Stimulated activated CD8-positive, alpha-beta memory T cell treated with anti-CD3 and anti-CD28 coated beads, Interleukin-12 subunit alpha, Interleukin-12 subunit beta, amount 100 ng/mL, for 1 hour (primary cell): ENCODE data around the gene CEL.

Experiments used
- DNase-seq: peaks from one replicate; pipeline ENCODE4 v3.0.0-alpha.2; 2020; ENCODE audit warnings: low read depth

Gene CEL

DNA sequence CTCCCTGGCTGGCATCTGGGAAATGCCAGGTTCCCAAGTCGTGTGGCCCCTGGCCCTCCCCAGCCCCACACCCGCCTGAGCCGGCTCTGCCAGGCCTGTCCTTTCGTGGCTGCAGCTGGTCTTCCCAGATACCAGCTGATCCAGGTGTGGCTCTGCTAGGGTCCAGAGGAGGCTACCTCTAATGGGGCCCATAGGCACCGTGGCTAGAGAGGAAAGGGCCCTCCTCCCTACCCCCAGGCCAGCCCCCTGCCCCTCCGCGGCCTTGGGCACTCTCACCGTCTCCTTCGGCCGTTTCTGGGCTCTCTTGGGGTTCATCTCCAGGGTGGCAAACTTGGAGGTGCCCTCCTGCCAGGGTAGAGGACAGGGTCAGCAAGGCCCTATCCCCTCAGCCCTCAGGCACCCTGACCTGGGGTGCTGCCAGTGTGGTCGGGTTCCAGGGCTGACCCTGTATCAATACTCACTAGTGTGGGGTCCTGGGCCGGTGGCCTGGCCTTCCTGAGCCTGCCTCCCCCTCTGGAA, 42.3 kb downstream of the CEL start:
- no peak for DNase-seq

DNA sequence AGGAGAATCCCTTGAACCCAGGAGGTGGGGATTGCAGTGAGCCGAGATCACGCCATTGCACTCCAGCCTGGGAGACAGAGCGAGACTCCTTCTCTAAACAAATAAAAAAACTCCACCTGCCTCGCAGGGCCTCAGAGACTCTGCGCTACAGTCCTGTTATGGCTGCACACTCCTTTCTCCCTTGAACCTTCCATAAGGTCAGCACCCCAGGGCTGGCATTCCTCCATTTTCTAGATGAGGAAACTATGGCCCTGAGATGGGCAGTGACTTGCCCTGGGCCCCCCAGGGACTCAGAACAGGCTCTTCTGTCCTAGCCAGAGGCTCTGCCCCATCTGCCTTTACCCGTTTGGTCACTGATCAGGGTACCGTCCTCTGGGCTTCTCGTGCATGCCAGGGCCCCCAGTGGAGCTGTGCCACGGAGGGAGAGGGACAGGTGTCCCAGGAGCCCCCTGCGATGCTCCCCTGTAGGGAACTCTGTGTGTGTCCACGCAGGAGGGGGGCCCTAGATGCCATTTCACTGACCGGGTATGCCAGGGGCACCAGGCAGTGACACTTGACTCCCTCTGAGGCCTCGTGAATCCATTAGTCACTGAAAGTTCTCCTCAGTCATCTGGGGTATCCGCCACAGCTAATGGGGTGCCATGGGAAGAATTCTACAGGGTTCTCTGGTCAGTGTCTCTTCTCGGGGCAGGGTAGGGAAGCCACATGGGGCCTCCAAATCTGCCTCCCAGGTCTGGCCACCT, 43.1 kb downstream of the CEL start:
- no peak for DNase-seq

DNA sequence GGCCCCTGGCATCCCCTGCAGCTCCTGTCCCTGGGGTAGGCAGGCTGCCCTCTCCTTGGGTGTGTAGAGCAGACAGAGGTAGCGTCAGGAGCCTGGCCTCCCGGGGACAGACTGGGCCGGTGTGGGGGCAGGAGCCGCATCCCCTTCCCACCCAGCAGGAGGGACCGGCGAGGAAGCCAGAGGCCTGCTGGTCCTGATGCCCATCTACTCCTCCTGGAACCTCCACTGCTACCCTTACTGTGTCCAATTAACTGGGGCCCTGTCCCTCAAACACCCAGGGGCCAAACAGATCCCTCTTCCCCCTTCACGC, 43.6 kb downstream of the CEL start:
- DNase-seq = no peak

DNA sequence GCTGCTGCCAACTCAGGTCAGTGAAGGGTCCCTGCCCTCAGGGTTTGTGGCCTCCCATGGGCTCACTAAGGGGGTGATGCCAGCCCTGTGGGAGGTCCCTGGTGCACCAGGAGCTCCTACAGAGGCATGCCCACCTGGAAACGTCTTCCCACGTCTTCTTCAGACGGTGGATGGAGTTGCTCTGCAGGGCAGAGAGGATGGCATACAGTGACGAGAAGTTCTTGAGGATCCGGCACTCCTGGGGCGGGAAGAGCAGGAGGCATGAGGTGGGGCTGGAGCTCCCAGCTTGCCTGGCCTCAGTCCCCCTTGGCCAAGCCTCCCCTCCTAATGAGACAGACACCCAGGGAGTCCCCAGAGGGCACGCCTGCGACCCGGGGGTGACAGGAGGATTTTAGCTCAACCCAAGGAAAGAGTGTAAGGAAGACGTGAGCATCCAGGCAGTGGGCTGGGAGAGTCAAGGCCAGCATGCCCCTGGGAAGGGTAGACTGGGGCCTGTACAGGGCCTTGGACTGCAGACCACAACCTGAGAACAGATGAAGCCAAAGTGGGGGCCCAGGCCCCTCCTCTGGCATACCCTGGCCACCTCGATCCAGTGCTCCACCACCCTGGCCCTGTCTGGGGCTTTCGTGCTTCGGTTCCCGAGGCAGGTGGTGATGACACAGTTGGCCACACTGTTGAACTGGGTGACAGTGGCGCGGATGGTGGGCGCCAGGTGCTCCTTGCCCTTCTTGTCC, 44.9 kb downstream of the CEL start:
- DNase-seq = no peak

DNA sequence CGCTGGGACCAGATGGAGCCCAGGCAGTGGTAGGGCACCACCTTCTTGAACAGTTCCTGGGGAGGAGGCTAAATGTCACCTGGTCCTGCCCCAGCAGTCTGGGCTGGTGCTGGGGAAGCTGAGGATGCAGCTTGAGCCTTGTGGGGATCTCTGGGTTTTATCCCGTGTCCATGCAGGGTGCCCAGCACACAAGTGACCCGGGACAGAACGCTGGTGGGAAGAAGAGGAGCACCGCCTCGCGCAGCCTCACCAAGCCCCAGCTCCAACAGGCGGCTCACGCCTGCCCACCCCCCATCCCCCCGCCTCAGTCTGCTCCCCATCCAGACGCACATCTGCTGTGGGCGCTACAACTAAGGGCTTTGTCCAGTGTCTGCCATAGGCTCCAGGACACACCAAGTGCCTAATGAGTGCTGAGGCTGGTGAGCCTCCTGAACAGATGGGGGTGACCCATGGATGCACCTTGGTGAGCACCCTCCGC, 45.5 kb downstream of the CEL start:
- no peak for DNase-seq

DNA sequence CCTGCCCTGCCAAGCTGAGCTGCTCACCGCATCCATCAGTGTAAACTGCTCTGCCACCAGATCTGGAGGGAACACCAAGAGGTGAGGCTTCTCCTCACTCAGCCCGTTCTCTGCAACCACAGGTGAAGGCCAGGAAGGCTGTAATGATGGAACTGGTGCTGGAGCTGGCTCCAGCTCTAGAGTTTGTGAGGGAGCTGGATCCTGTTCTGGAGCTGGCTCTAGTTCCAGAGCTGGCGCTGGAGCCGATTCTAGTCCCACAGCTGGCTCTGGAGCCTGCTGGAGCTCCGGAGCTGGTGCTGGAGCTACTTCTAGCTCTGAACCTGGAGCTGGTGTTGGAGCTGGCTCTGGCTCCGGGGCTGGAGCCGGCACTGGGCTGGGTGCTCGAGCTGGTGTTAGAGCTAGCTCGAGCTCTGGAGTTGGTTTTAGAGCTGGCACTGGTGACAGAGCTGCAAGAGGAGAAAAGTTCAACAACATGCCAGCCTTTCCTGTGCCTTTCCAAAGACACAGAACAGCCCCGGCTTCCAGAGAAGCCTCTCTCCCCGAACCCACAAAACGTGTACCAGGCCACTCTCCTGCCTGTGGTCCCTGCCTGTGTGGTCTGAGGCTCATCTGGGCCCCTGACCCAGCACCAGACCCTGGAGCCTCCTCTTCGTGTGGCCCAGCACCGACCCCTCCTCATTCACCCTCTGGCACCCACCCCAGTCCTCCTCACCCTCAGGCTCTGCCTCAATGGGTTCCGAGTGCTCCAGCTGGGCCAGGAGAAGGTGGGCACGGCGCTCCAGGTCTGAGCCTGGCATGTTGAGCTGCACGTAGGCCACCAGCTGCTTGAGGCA, 46.4 kb downstream of the CEL start:
- DNase-seq = no peak

DNA sequence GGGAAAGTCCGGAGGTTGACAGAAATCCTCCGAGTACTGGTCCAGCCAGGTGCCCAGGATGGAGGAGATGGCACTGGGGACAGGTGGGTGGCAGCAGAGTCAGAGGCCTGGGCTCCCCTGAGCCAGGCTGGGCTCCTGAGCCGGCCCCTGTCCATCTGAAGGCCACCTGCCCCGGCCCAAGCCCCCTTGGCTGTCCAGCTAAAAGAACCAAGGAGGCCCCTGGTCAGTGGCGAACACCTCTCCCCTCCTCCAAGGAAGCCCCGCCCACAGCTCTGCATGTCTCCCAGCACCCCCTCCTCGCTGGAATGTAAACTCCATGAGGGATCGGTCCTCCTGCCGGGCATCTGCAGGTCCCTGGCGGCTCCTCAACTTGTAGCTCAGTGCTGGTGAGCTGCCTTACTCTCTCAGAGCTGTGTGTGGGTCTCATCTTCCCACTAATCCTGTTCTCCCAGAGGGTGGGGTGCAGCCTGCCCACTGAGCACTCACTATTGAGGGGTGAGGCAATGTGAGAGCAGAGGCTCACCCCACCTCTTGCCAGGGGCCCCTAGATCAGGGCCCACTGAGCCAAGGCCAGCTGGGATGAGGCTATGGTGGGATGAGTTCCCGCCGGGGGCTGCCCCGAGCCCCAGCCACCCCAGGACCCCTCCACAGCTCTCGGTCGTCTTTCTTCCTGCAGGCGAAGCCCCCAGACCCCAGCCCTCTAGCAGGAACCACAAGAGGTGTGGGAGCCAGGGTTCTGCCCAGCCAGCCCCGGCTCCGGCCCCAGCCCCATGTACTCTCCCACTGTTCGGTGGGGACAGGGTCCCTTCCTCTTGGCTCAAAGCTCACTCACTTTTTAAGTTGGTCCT, 47.2 kb downstream of the CEL start:
- DNase-seq = no peak

DNA sequence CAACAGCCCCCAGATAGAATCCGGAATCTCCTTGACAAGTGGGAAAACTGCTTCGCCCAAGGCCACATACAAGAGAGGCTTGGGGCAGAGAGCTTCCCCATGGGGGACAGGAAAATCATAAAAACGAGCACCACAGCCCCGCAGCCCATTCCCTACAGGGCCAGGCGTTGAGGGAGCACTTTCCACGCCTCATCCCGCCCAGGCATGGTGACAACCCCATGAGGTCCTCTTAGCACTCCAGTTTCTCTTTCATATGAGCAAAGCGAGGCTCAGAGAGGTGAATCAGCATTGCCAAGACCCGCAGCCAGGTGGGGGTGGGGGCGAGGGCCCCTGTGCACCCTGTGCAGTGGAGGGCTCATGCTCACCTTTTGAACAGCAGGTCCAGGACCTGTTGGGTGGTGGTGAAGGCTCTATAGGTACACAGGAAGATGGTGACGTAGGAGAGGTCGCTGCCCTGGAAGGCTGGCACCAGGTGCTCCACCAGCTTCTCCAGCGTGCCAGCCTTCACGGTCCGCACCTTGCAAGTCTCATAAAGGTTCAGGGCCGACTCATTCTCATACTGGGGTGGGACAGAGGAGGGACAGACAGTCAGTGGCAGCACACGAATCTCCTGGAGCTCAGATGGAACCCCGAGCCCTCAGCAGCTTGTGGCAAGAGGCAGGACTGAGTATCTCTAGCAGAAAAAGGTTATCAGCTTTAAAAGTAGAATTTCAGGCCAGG, 48.3 kb downstream of the CEL start:
- DNase-seq = no peak

DNA sequence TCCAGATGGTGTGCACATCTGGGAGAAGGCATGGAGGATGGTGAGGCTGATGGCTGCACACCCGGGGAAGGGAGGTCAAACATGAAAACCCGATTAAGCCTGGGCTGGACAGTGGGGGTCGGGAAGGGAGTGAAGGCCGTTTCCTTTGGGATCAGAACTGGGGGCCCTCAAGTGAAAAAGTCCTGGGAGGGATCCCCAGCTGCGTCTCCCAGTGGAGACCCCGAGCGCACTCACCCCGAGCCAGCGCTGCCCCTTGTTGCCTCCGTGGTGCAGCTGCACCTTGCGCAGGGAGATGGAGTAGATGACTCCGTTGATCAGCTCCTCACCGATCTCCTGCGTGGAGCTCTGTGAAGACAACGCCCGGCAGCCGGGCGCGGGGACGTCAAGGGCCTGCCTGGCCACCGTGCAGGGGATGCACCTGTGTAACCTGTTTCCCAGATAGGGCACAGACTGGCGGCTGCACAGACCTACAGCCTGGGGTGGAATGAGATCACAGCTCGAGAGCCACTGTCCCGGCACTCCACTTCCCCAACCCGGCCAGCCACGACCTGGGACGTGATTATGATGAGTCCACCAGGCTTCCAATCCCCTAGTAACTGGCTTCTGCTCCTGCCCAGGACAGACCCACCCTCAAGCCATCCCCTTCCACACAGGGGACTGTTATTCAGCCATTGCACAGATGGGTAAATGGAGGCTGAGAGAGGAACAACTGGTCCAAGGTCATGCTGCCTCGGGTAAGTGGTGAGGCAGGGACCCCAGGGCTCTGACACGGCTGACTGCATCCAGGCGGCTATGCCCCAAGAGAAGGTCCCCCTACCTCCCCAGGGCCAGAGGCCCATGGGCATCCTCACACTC, 50.3 kb downstream of the CEL start:
- DNase-seq = no peak

DNA sequence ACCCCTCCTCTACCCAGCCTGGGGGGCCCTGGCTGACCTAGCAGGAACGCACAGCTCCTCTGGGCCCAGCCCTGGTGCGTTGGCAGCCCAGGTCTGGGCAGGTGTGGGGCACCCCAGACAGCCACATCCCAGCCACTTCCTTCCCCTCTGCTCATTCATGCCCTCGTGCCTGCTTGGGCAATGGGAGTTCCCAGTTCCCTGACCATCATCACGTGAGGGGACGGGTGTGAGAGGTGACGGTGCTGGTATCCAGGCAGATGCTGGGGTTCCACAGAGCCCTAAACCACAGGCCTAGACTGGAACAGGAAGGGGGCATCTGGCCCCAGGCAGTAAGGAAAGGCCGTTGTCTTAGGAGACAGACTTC, 50.9 kb downstream of the CEL start:
- DNase-seq = no peak

DNA sequence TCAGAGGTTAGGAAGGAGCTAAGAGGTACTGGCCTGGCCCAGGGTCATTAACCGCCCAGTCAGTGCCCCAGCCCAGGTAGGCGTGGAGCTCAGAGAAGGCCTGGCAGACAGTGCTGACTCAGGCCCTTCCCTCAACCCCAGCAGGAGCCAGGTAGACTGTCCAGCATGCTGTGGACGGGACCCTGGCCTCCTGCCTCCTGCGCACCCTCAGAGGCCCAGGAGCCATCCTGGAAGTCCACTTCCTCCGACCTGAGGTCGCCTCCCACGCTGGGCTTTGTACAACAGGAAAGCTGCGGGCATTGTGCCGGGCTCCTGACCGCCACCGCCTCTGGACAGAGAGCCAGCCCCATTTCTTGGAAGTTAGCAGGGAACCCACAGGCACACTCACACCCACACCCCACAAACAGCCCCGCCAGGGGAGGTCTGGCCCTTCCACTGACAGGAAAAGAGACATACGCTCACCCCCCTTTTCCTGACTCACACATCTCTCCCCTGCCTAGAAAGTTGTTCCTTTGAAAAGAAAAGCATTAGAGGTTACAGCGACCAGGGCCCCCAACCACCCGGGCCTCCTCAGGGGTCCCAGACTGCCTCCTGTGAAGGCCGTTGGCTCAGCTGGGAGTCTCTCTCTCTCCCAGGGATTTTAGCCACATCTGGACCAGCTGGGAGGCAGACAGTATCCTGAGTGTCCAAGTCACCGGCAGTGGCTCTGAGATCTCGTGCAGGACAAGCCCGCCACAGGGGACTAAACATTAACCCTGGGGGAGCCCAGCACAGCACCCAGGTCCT, 51.6 kb downstream of the CEL start:
- no peak for DNase-seq

DNA sequence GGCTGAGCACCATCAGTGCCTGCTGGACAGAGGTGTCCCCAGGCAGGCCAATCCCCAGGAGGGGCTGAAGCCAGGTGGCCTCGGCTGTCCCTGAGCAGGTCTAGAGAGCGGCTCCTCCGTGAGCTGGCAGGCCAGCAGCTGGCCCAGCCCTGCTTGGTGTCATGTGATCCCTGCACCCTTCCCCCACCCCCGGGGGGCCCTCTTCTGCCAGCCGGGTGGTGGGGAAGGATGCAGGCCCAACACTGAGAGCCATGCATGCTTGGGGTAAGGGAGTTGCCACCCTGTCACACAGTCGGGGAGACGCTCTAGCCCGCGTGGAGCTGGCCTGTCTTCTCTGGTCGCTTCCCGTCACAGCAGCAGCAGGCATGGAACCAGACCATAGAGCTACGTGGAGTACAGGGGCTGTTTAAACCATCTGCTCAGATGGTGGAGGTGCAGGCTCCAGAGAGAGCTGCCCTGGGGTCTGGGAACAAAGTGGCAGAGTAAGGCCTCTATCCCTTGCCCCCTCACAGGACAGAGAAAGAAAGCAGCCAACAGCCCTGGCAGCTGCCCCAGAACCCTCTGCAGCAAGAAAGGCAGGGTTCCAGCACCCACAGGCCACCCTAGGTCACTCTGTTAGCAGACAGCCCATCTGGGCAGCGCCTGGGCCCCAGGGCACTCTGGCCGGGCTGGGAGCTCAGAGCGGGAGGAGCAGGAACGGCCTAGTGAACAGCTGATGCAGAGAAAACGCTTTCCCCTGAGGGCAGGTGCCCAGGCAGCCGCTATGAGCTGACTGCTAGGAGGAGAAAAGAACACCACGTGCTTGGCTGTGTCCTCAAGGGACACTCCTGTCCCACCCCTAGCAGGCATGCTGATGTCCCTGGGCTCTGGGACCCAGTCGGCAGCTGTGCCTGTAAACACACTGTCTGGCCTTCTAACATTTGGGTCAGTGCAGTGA, 52.4 kb downstream of the CEL start:
- no peak for DNase-seq

DNA sequence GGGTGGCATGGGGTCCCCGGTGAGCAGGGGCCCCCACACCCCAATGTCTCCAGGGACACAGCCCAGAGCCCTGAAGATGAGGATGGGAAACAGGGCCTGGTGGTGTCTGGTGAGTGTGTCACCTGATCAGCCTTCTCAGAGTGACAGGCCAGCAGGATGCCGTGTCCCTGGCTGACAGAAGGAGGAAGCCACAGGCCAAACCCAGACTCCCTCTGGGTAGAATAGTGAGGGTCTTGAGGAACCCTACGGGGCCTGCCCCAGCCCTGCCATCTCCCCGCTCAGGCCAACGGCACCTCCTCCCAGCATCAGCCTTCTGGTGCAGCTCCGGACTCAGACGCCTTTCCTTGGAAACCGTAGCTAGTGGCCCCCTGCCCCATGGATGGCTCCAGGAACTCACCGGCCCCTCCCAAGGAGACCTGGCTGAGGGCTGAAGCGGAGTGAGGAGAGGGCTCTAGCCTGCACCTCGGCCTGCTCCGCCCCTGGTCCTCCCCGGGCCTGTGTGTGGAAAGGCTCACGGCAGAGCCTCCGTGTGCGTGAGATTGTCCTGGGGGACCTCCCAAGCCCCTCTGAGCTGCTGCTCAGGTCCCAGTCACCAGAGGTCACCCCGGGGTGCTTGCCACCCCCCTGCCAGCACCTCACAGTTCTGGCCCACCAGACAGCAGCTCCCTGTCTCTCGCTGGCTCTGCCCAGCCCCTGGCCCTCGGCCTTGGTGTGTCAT, 53.3 kb downstream of the CEL start:
- no peak for DNase-seq

DNA sequence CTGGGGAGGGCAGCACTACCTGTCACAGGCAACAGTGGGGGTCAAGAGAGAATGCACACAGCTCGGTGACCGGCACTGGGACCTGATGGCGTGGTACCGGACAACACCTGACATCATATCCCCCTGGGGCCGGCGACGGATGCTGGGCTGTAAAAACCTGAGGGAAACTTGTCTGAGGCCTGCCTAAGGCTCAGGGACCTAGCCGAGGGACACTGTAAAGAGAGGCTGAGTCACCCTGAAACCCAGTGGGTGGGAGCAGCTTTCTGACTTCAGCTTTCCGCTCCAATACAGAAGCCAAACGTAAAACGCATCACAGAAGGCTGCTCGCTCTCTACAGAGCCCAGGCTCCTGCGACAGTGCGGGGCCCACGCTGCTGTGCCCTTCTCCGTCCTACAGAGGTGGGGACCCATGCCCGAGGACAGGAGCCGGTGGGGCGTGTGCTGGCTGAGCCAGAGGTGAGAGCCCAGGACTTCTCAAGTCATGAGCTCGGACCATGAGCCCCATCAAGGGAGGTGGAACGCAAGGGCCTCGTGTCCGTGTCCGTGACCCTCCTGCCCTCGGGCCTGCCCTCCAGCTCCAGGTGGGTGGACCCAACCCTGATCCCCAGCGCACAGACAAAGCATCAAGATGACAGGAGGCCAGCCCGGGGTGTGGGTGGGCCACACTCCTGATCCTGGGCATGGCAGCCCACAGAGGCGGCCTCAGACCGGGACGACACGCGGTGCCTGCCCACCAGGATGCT, 54.0 kb downstream of the CEL start:
- no peak for DNase-seq

DNA sequence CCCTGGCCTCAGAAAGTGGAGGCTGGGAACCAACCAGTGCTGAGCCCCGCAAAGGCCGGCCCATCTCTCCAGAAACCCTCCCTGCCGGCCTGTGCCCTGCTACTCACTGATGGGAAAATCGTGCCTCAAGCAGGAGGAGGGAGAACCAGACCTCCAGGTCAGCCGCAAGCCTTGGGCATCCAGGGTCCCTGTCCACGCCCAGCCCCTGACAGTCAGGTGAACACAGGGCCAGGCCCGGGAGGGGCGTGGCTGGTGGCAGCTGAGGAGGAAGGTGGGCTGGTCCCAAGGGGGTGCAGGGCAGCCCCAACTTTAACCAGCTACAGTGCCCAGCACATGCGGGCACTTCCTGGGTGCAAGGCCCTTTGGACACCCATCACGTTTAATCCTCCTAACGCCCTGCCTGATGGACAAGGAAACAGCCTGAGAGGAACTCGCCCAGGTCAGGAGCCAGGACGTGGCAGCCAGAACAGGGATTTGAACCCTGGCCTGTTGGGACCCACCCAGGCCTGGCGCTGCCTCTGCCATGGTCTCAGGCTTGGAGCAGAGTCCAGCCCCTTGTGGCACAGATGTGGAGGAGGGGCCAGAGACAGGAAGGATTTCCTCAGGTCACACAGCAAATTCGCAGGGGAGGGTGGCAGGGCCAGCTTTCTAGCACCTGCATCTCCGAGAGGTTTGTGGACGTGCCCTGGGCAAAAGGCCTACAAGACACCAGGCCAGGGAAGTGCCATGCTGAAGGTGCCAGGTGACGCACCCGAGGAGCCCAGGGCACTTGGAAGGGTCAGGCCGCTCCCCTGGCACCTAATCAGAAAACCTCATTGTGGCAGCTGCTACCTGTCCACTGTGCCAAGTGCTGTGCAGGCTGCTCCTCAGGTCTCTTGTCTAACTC, 54.8 kb downstream of the CEL start:
- DNase-seq = no peak
